Glomerular visceral epithelial cell (primary cell): Measurements from ENCODE around the gene KRTAP6-1.

Experiments used
- DNase-seq: peaks from one replicate; pipeline ENCODE4 v3.0.0-alpha.2; 2016; ENCODE audit errors: extremely low spot score

The KRTAP6-1 gene

DNA sequence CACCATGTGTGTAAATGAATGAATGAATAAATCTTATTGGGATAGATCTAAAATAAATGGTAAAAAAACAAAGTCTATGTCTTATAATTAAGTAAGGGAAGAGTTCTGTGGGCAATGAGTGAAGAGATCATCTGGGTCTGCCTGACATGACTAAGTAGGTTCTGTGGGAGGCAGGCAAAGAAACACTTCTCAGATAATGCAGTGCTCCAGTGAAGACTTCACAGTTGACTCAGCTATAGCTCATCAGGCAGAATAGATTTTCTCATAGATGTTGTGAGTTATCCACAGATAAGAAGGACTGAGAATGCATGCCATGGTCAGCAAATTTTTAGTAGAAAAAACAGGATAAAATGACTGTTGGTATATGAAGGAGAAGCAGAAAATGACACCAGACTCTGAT is 36.0 kb downstream of the KRTAP6-1 start:
- DNase-seq = no peak

- no peak for DNase-seq
Observed at GRCh38 chr21:30567617-30568016, 46.1 kb downstream of the KRTAP6-1 start.

- no peak for DNase-seq
Observed at GRCh38 chr21:30563630-30564029, 50.1 kb downstream of the KRTAP6-1 start.
